WTC11 (cell line): ENCODE measurements around the gene PRICKLE3. TPM values are rescaled to one million over a fixed set of nuclear protein-coding genes. Genes with fewer than 3 reads are reported as not detected.

ENCODE experiments used
- ATAC-seq: fragments of 200-7000 bp; cut with Tn5 transposase; 2 replicates; pipeline ENCODE4 v1.10.0; 2021; ENCODE audit warnings: mild to moderate bottlenecking, moderate library complexity
- CTCF ChIA-PET: fragments of 300-600 bp; sonication (Branson Sonifier 250); formaldehyde crosslinking; loops from one replicate; lab custom pipeline; 2021; ENCODE audit warnings: antibody characterized with exemption; lab: Charles Lee
- POLR2A ChIA-PET: fragments of 350-600 bp; sonication (Branson Sonifier 250); formaldehyde crosslinking; loops from one replicate; lab custom pipeline; 2021; ENCODE audit warnings: antibody characterized with exemption; lab: Charles Lee
- DNase-seq: peaks from one replicate; pipeline ENCODE4 v3.0.0; 2021; ENCODE audit warnings: low spot score
- H3K27ac Mint-ChIP-seq: 2 replicates; pipeline ENCODE4 v1.8.0; 2021; ENCODE audit warnings: mixed read lengths
- H3K27me3 Mint-ChIP-seq: 2 replicates; pipeline ENCODE4 v1.8.0; 2021; ENCODE audit warnings: low read depth, mild to moderate bottlenecking, moderate library complexity, mixed read lengths
- H3K36me3 Mint-ChIP-seq: 2 replicates; pipeline ENCODE4 v1.8.0; 2021; ENCODE audit warnings: mixed read lengths
- H3K4me1 Mint-ChIP-seq: 2 replicates; pipeline ENCODE4 v1.8.0; 2022; ENCODE audit warnings: mixed read lengths
- H3K4me3 Mint-ChIP-seq: 2 replicates; pipeline ENCODE4 v1.8.0; 2021; ENCODE audit warnings: mild to moderate bottlenecking, moderate library complexity, mixed read lengths
- H3K9me3 Mint-ChIP-seq: 2 replicates; pipeline ENCODE4 v1.8.0; 2021; ENCODE audit warnings: mixed read lengths
- AR ChIP-seq: fragments of 250-450 bp; sonication (Bioruptor Pico); IDR thresholded peaks from 2 replicates; pipeline ENCODE4 v1.9.0; 2021; ENCODE audit warnings: mild to moderate bottlenecking
- ATF6 ChIP-seq: sonication (generic); formaldehyde crosslinking; IDR thresholded peaks from 2 replicates; pipeline ENCODE4 v1.8.1; 2023; ENCODE audit warnings: mild to moderate bottlenecking, missing genetic modification reagents
- GABPB1 ChIP-seq: sonication (generic); formaldehyde crosslinking; IDR thresholded peaks from 2 replicates; pipeline ENCODE4 v1.8.1; 2023; ENCODE audit warnings: mild to moderate bottlenecking, missing genetic modification reagents
- GRHL2 ChIP-seq: fragments of 250-450 bp; sonication (Bioruptor Pico); IDR thresholded peaks from 2 replicates; pipeline ENCODE4 v1.8.0; 2022; ENCODE audit warnings: mild to moderate bottlenecking, moderate library complexity; ENCODE audit not compliant: insufficient replicate concordance, severe bottlenecking
- MXD4 ChIP-seq: fragments of 250-450 bp; sonication (Bioruptor Pico); IDR thresholded peaks from 2 replicates; pipeline ENCODE4 v1.8.0; 2021; ENCODE audit warnings: mild to moderate bottlenecking, moderate library complexity, borderline replicate concordance
- NFYB ChIP-seq: sonication (generic); formaldehyde crosslinking; conservative IDR thresholded peaks from 2 replicates; pipeline ENCODE4 v1.8.0; 2022; ENCODE audit warnings: low read depth, missing genetic modification reagents
- NR2C2 ChIP-seq: sonication (generic); formaldehyde crosslinking; IDR thresholded peaks from 2 replicates; pipeline ENCODE4 v1.8.0; 2022; ENCODE audit warnings: mild to moderate bottlenecking, missing genetic modification reagents
- RELA ChIP-seq: sonication (generic); formaldehyde crosslinking; IDR thresholded peaks from 2 replicates; pipeline ENCODE4 v1.8.1; 2022; ENCODE audit warnings: missing genetic modification reagents, mild to moderate bottlenecking, borderline replicate concordance
- RORB ChIP-seq: fragments of 250-450 bp; sonication (Bioruptor Pico); IDR thresholded peaks from 2 replicates; pipeline ENCODE4 v1.9.0; 2021; ENCODE audit warnings: mild to moderate bottlenecking
- TEAD1 ChIP-seq: sonication (generic); formaldehyde crosslinking; IDR thresholded peaks from 2 replicates; pipeline ENCODE4 v1.8.0; 2022; ENCODE audit warnings: mild to moderate bottlenecking, missing genetic modification reagents
- ZNF232 ChIP-seq: sonication (generic); formaldehyde crosslinking; IDR thresholded peaks from 2 replicates; pipeline ENCODE4 v1.8.0; 2022; ENCODE audit warnings: mild to moderate bottlenecking, missing genetic modification reagents
- ZNF317 ChIP-seq: sonication (generic); formaldehyde crosslinking; IDR thresholded peaks from 2 replicates; pipeline ENCODE4 v1.8.1; 2023; ENCODE audit warnings: low read depth, mild to moderate bottlenecking, moderate library complexity, missing genetic modification reagents, borderline replicate concordance
- total RNA-seq: library from RNA; stranded (reverse); gene quantifications from 3 replicates; pipeline ENCODE4 v1.2.3, GENCODE V29; 2021
- TF ChIP-seq, protein P1 (sequence below): fragments of 250-450 bp; sonication (Bioruptor Pico); IDR thresholded peaks from 2 replicates; pipeline ENCODE4 v1.9.0; 2021; ENCODE audit warnings: mild to moderate bottlenecking
- TF ChIP-seq, protein P2 (sequence below): sonication (generic); formaldehyde crosslinking; IDR thresholded peaks from 2 replicates; pipeline ENCODE4 v1.8.1; 2022; ENCODE audit warnings: mild to moderate bottlenecking, missing genetic modification reagents, moderate library complexity, borderline replicate concordance
- TF ChIP-seq, protein P3 (sequence below): sonication (generic); formaldehyde crosslinking; conservative IDR thresholded peaks from 2 replicates; pipeline ENCODE4 v1.8.1; 2023; ENCODE audit warnings: mild to moderate bottlenecking, low read depth, missing genetic modification reagents, moderate library complexity
- TF ChIP-seq, protein P4 (sequence below): sonication (generic); formaldehyde crosslinking; IDR thresholded peaks from 2 replicates; pipeline ENCODE4 v1.8.0; 2022; ENCODE audit warnings: mild to moderate bottlenecking, missing genetic modification reagents

PRICKLE3 gene
- total RNA-seq, 1 experiment from 2014 or later = 14.6 TPM

DNA sequence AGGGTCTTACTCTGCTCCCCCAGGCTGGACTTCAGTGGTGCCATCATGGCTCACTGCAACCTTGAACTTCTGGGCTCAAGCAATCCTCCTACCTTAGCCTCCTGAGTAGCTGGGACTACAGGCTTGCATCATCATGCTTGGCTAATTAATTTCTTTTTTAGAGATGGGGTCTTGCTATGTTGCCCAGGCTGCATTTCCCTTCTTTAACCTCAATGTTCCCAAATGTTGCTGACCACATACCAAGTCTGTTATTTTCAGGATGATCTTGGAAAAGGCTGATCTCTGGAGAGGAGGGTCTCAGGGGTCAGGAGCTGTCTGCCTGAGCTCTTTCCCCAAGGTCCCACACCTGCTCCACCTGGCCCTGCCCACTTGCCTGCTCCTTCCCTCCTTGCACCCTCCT, 33.9 kb upstream of the PRICKLE3 start:
- H3K36me3 Mint-ChIP-seq = no peaks in the 10 kb centered on the region
- TF ChIP-seq, protein P1, sequence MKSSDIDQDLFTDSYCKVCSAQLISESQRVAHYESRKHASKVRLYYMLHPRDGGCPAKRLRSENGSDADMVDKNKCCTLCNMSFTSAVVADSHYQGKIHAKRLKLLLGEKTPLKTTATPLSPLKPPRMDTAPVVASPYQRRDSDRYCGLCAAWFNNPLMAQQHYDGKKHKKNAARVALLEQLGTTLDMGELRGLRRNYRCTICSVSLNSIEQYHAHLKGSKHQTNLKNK (CRISPR knock-in tag) = no peak
- TF ChIP-seq MXD4 (CRISPR knock-in tag) = no peak
- TF ChIP-seq RORB (CRISPR knock-in tag) = no peak
- TF ChIP-seq, protein P2, sequence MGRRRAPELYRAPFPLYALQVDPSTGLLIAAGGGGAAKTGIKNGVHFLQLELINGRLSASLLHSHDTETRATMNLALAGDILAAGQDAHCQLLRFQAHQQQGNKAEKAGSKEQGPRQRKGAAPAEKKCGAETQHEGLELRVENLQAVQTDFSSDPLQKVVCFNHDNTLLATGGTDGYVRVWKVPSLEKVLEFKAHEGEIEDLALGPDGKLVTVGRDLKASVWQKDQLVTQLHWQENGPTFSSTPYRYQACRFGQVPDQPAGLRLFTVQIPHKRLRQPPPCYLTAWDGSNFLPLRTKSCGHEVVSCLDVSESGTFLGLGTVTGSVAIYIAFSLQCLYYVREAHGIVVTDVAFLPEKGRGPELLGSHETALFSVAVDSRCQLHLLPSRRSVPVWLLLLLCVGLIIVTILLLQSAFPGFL (CRISPR knock-in tag) = no peak
- TF ChIP-seq NR2C2 (CRISPR knock-in tag) = no peak
- no peak for TF ChIP-seq AR (CRISPR knock-in tag)
- TF ChIP-seq, protein P3, sequence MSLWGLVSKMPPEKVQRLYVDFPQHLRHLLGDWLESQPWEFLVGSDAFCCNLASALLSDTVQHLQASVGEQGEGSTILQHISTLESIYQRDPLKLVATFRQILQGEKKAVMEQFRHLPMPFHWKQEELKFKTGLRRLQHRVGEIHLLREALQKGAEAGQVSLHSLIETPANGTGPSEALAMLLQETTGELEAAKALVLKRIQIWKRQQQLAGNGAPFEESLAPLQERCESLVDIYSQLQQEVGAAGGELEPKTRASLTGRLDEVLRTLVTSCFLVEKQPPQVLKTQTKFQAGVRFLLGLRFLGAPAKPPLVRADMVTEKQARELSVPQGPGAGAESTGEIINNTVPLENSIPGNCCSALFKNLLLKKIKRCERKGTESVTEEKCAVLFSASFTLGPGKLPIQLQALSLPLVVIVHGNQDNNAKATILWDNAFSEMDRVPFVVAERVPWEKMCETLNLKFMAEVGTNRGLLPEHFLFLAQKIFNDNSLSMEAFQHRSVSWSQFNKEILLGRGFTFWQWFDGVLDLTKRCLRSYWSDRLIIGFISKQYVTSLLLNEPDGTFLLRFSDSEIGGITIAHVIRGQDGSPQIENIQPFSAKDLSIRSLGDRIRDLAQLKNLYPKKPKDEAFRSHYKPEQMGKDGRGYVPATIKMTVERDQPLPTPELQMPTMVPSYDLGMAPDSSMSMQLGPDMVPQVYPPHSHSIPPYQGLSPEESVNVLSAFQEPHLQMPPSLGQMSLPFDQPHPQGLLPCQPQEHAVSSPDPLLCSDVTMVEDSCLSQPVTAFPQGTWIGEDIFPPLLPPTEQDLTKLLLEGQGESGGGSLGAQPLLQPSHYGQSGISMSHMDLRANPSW (CRISPR knock-in tag) = no peak
- no peak for TF ChIP-seq RELA
- TF ChIP-seq TEAD1 (CRISPR knock-in tag) = no peak
- TF ChIP-seq ZNF317 = no peak
- no peak for TF ChIP-seq GRHL2 (CRISPR knock-in tag)
- no peak for TF ChIP-seq GABPB1 (CRISPR knock-in tag)
- no peak for TF ChIP-seq ATF6 (CRISPR knock-in tag)
- TF ChIP-seq, protein P4, sequence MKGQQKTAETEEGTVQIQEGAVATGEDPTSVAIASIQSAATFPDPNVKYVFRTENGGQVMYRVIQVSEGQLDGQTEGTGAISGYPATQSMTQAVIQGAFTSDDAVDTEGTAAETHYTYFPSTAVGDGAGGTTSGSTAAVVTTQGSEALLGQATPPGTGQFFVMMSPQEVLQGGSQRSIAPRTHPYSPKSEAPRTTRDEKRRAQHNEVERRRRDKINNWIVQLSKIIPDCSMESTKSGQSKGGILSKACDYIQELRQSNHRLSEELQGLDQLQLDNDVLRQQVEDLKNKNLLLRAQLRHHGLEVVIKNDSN (CRISPR knock-in tag) = no peak
- TF ChIP-seq ZNF232 (CRISPR knock-in tag) = no peak
- TF ChIP-seq NFYB (CRISPR knock-in tag) = no peak
- H3K27ac Mint-ChIP-seq = no peak overlapping the region
- H3K4me3 Mint-ChIP-seq = no peak overlapping the region
- DNase-seq (no peak), ATAC-seq (no peak)
- H3K4me1 Mint-ChIP-seq = no peaks in the 10 kb centered on the region
- peaks cover 19% of the 10 kb centered on the region for H3K27me3 Mint-ChIP-seq
- ChIA-PET CTCF (no interaction called here), POLR2A (no interaction called here)
- no peaks in the 10 kb centered on the region for H3K9me3 Mint-ChIP-seq
